ENCODE results near the gene PTPRM. TPM values are rescaled to one million over a fixed set of nuclear protein-coding genes. Genes with fewer than 3 reads are reported as not detected.

Gene PTPRM
- total and polyA plus RNA-seq, 2 of the 8 experiments (the other 6 are each of a cell fraction or from before 2014, with no cell fraction given), result 4.1 to 7.0 TPM

DNA sequence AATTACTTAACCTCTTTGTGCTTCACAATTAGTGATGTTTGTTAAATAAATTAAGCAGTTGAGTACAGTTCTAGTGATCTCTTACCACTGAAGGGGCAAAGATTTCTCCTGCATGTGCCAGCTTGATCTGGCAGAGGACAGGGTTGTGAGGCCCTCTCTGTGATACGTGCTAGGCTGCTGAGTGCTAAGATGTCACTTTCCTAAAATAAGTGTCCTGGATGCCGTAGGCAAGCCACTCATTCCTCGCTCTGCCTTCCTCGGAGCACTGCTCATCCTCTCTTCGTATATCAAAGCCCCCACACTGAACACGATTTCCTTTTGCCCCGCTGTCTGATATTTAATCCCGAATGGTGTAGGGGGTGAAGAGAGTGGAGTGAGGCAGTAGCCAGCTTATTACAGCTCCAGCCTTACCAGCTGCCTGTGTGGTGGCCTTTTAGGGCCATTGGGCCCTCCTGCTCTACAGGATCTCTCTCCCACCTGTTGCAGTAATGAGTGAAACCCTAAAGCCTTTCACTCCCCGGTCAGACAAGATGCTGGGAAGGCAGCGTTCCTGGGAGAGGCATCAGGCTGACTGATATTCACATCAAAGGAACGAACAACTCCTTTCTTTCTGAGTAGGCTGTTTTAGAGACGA, 40.5 kb downstream of the PTPRM start:
- no peak overlapping the region for H2BK120ac ChIP-seq (replicated peaks; ENCODE audit: low read depth, low read length)
- no peak for DNase-seq (ENCODE audit: low read depth in 1 of 2, low spot score in 2 of 2)
- no peaks in the 10 kb centered on the region for H4K20me1 ChIP-seq (replicated peaks in 1 of 2; ENCODE audit: control insufficient read depth in 1 of 2, insufficient read depth in 2 of 2, low read length in 2 of 2)
- no peak overlapping the region for H4K8ac ChIP-seq (ENCODE audit: extremely low read depth, insufficient read depth, low read length)
- H3K9ac ChIP-seq (replicated peaks in 1 of 4; ENCODE audit: extremely low read depth in 1 of 4, low read depth in 3 of 4, low read length in 3 of 4), result no peak overlapping the region
- H3K36me3 ChIP-seq (ENCODE audit: control insufficient read depth in 2 of 4, insufficient read depth in 4 of 4, low read length in 3 of 4), result no peaks in the 10 kb centered on the region
- no peaks in the 10 kb centered on the region for H3K27me3 ChIP-seq (replicated peaks in 1 of 4; ENCODE audit: control insufficient read depth in 3 of 4, extremely low read depth in 1 of 4, insufficient read depth in 3 of 4, low read length in 3 of 4)
- 91% methylated on average over 12 of the region's 12 CpGs; no CpG with 5 or more reads in 1 of the 2 experiments for WGBS, 2 experiments (ENCODE audit: extremely low coverage in 1 of 2, insufficient coverage in 1 of 2, insufficient read length in 1 of 2, insufficient replicate concordance in 2 of 2, low coverage in 1 of 2, low lambda C conversion rate in 2 of 2, missing lambda C conversion rate in 1 of 2)
- H3K9me3 ChIP-seq (ENCODE audit: insufficient read depth in 2 of 2, low read depth in 1 of 2, low read length in 1 of 2), result no peaks in the 10 kb centered on the region
- no peak for FAIRE-seq
- no peak overlapping the region for H3K4me3 ChIP-seq (ENCODE audit: extremely low read depth in 1 of 4, insufficient read depth in 2 of 4, low read depth in 3 of 4, low read length in 4 of 4)
- no peak overlapping the region for H3K27ac ChIP-seq (ENCODE audit: low read depth, low read length)
- H2BK5ac ChIP-seq (ENCODE audit: low read depth, low read length), result no peak overlapping the region
- H3K79me1 ChIP-seq (ENCODE audit: low read depth, low read length), result no peaks in the 10 kb centered on the region
- no peak overlapping the region for H2BK15ac ChIP-seq (ENCODE audit: low read length)
- CTCF ChIA-PET (ENCODE audit: partially characterized antibody), result interaction anchor here (1.2 to 2.2 kb wide), 2 partner anchors 11 to 156 kb away, joined by 3 to 5 read pairs; no protein-coding TSS in a partner anchor
- no peak overlapping the region; a peak in 1 of 4 replicates for H3K4me2 ChIP-seq (ENCODE audit: insufficient read depth in 1 of 2, low read depth in 2 of 2, low read length in 2 of 2)
- peaks cover 0 to 15% (median 7%) of the 10 kb centered on the region in 4 experiments; a peak in 6 of 7 replicates for H3K4me1 ChIP-seq (replicated peaks in 1 of 4; ENCODE audit: control insufficient read depth in 3 of 4, insufficient read depth in 4 of 4, low read length in 3 of 4)
- H4K5ac ChIP-seq (ENCODE audit: insufficient read length, low read depth, low read length), result no peak overlapping the region
- H3K56ac ChIP-seq (replicated peaks; ENCODE audit: insufficient read length, low read depth, low read length), result no peak overlapping the region
- no peak overlapping the region for H4K91ac ChIP-seq (replicated peaks; ENCODE audit: insufficient read length, low read length)
- no peak overlapping the region for H3K18ac ChIP-seq (ENCODE audit: extremely low read depth, low read length)
- no peak overlapping the region for H3K4ac ChIP-seq (replicated peaks; ENCODE audit: insufficient read length, low read depth, low read length)
- no peaks in the 10 kb centered on the region for H3K23me2 ChIP-seq (ENCODE audit: low read depth, low read length)
- no peak overlapping the region for H3K23ac ChIP-seq (ENCODE audit: insufficient read length)
- no peak overlapping the region for H2BK20ac ChIP-seq (ENCODE audit: low read length)
- H2AFZ ChIP-seq (ENCODE audit: low read length), result no peak overlapping the region
- no peak overlapping the region for H2BK12ac ChIP-seq (ENCODE audit: low read depth, low read length)
- H3K79me2 ChIP-seq (ENCODE audit: control insufficient read depth in 1 of 2, insufficient read depth in 2 of 2, low read length in 2 of 2), result no peaks in the 10 kb centered on the region
- no peak overlapping the region for H3K14ac ChIP-seq (ENCODE audit: insufficient read length)
- H2AK5ac ChIP-seq (ENCODE audit: low read depth, low read length), result no peak overlapping the region
- POLR2A ChIA-PET (ENCODE audit: partially characterized antibody), result no interaction called here
- TF ChIP-seq BACH1 (IDR thresholded peaks at IDR 0.05; ENCODE audit: low read length) (no peak), CREB1 (IDR thresholded peaks at IDR 0.05) (no peak), TEAD4 (IDR thresholded peaks at IDR 0.05; ENCODE audit: low read depth, low read length) (no peak), RXRA (IDR thresholded peaks at IDR 0.05; ENCODE audit: insufficient read depth, low read depth, low read length) (no peak), SIX5 (IDR thresholded peaks at IDR 0.05; ENCODE audit: low read depth, low read length) (no peak)
